ENCODE data around the gene ARL15.

The ARL15 gene

GRCh38 chr5:54273715-54274114 lies 36.7 kb downstream of the ARL15 start:
- Histone ChIP-seq H3K9ac (ENCODE audit: low read depth in 1 of 2, low read length in 2 of 2) (no peak overlapping the region), H3K4me1 (ENCODE audit: control insufficient read depth in 2 of 2, insufficient read depth in 2 of 2, low read length in 2 of 2) (no peaks in the 10 kb centered on the region), H3K27ac (ENCODE audit: low read depth in 2 of 2, low read length in 2 of 2) (no peak overlapping the region), H3K36me3 (ENCODE audit: control insufficient read depth in 2 of 2, insufficient read depth in 2 of 2, low read length in 2 of 2) (no peaks in the 10 kb centered on the region), H3K27me3 (ENCODE audit: control insufficient read depth in 2 of 2, insufficient read depth in 2 of 2, low read length in 2 of 2) (no peaks in the 10 kb centered on the region), H3K9me3 (ENCODE audit: control insufficient read depth in 2 of 2, low read length in 2 of 2) (no peaks in the 10 kb centered on the region), H3K4me3 (ENCODE audit: low read length in 2 of 2) (no peak overlapping the region)

- no peak overlapping the region for H3K27ac ChIP-seq (ENCODE audit: low read depth in 2 of 2, low read length in 2 of 2)
- H3K9ac ChIP-seq (ENCODE audit: low read depth in 1 of 2, low read length in 2 of 2) = no peak overlapping the region
- no peaks in the 10 kb centered on the region for H3K9me3 ChIP-seq (ENCODE audit: control insufficient read depth in 2 of 2, low read length in 2 of 2)
- no peaks in the 10 kb centered on the region for H3K36me3 ChIP-seq (ENCODE audit: control insufficient read depth in 2 of 2, insufficient read depth in 2 of 2, low read length in 2 of 2)
- no peaks in the 10 kb centered on the region for H3K27me3 ChIP-seq (ENCODE audit: control insufficient read depth in 2 of 2, insufficient read depth in 2 of 2, low read length in 2 of 2)
- no peak overlapping the region for H3K4me3 ChIP-seq (ENCODE audit: low read length in 2 of 2)
- H3K4me1 ChIP-seq (ENCODE audit: control insufficient read depth in 2 of 2, insufficient read depth in 2 of 2, low read length in 2 of 2) = no peaks in the 10 kb centered on the region
These were observed 37.6 kb downstream of the ARL15 start for GRCh38 chr5:54272746-54273145.

- Histone ChIP-seq H3K4me3 (ENCODE audit: low read length in 2 of 2) (no peak overlapping the region), H3K27me3 (ENCODE audit: control insufficient read depth in 2 of 2, insufficient read depth in 2 of 2, low read length in 2 of 2) (no peaks in the 10 kb centered on the region), H3K4me1 (ENCODE audit: control insufficient read depth in 2 of 2, insufficient read depth in 2 of 2, low read length in 2 of 2) (no peaks in the 10 kb centered on the region), H3K9me3 (ENCODE audit: control insufficient read depth in 2 of 2, low read length in 2 of 2) (no peaks in the 10 kb centered on the region), H3K9ac (ENCODE audit: low read depth in 1 of 2, low read length in 2 of 2) (no peak overlapping the region), H3K36me3 (ENCODE audit: control insufficient read depth in 2 of 2, insufficient read depth in 2 of 2, low read length in 2 of 2) (no peaks in the 10 kb centered on the region), H3K27ac (ENCODE audit: low read depth in 2 of 2, low read length in 2 of 2) (no peak overlapping the region)
These were observed 40.0 kb downstream of the ARL15 start for GRCh38 chr5:54270326-54270725.

GRCh38 chr5:54264574-54264973 lies 45.8 kb downstream of the ARL15 start:
- H3K9ac ChIP-seq (ENCODE audit: low read depth in 1 of 2, low read length in 2 of 2) = no peak overlapping the region
- no peaks in the 10 kb centered on the region for H3K4me1 ChIP-seq (ENCODE audit: control insufficient read depth in 2 of 2, insufficient read depth in 2 of 2, low read length in 2 of 2)
- no peaks in the 10 kb centered on the region for H3K9me3 ChIP-seq (ENCODE audit: control insufficient read depth in 2 of 2, low read length in 2 of 2)
- H3K36me3 ChIP-seq (ENCODE audit: control insufficient read depth in 2 of 2, insufficient read depth in 2 of 2, low read length in 2 of 2) = no peaks in the 10 kb centered on the region
- H3K4me3 ChIP-seq (ENCODE audit: low read length in 2 of 2) = no peak overlapping the region
- no peak overlapping the region for H3K27ac ChIP-seq (ENCODE audit: low read depth in 2 of 2, low read length in 2 of 2)
- no peaks in the 10 kb centered on the region for H3K27me3 ChIP-seq (ENCODE audit: control insufficient read depth in 2 of 2, insufficient read depth in 2 of 2, low read length in 2 of 2)

- Histone ChIP-seq H3K9me3 (ENCODE audit: control insufficient read depth in 2 of 2, low read length in 2 of 2) (no peaks in the 10 kb centered on the region), H3K9ac (ENCODE audit: low read depth in 1 of 2, low read length in 2 of 2) (no peak overlapping the region), H3K4me1 (ENCODE audit: control insufficient read depth in 2 of 2, insufficient read depth in 2 of 2, low read length in 2 of 2) (no peaks in the 10 kb centered on the region), H3K4me3 (ENCODE audit: low read length in 2 of 2) (no peak overlapping the region), H3K36me3 (ENCODE audit: control insufficient read depth in 2 of 2, insufficient read depth in 2 of 2, low read length in 2 of 2) (no peaks in the 10 kb centered on the region), H3K27me3 (ENCODE audit: control insufficient read depth in 2 of 2, insufficient read depth in 2 of 2, low read length in 2 of 2) (no peaks in the 10 kb centered on the region), H3K27ac (ENCODE audit: low read depth in 2 of 2, low read length in 2 of 2) (no peak overlapping the region)
These were observed 46.9 kb downstream of the ARL15 start for GRCh38 chr5:54263447-54263846.

- no peaks in the 10 kb centered on the region for H3K9me3 ChIP-seq (ENCODE audit: control insufficient read depth in 2 of 2, low read length in 2 of 2)
- H3K4me1 ChIP-seq (ENCODE audit: control insufficient read depth in 2 of 2, insufficient read depth in 2 of 2, low read length in 2 of 2) = no peaks in the 10 kb centered on the region
- H3K27ac ChIP-seq (ENCODE audit: low read depth in 2 of 2, low read length in 2 of 2) = no peak overlapping the region
These were observed 48.8 kb downstream of the ARL15 start for GRCh38 chr5:54261596-54261995.

GRCh38 chr5:54259981-54260380 lies 50.4 kb downstream of the ARL15 start:
- Histone ChIP-seq H3K4me1 (ENCODE audit: control insufficient read depth in 2 of 2, insufficient read depth in 2 of 2, low read length in 2 of 2) (no peaks in the 10 kb centered on the region), H3K27me3 (ENCODE audit: control insufficient read depth in 2 of 2, insufficient read depth in 2 of 2, low read length in 2 of 2) (no peaks in the 10 kb centered on the region), H3K9ac (ENCODE audit: low read depth in 1 of 2, low read length in 2 of 2) (no peak overlapping the region), H3K27ac (ENCODE audit: low read depth in 2 of 2, low read length in 2 of 2) (no peak overlapping the region), H3K9me3 (ENCODE audit: control insufficient read depth in 2 of 2, low read length in 2 of 2) (no peaks in the 10 kb centered on the region), H3K36me3 (ENCODE audit: control insufficient read depth in 2 of 2, insufficient read depth in 2 of 2, low read length in 2 of 2) (no peaks in the 10 kb centered on the region), H3K4me3 (ENCODE audit: low read length in 2 of 2) (no peak overlapping the region)

More at GRCh38 chr5:54261596-54261995, 48.8 kb downstream of the ARL15 start:
- H3K4me3 ChIP-seq (ENCODE audit: low read length in 2 of 2) = no peak overlapping the region
- H3K27me3 ChIP-seq (ENCODE audit: control insufficient read depth in 2 of 2, insufficient read depth in 2 of 2, low read length in 2 of 2) = no peaks in the 10 kb centered on the region
- H3K36me3 ChIP-seq (ENCODE audit: control insufficient read depth in 2 of 2, insufficient read depth in 2 of 2, low read length in 2 of 2) = no peaks in the 10 kb centered on the region
- H3K9ac ChIP-seq (ENCODE audit: low read depth in 1 of 2, low read length in 2 of 2) = no peak overlapping the region

- Histone ChIP-seq H3K9me3 (ENCODE audit: control insufficient read depth in 2 of 2, low read length in 2 of 2) (no peaks in the 10 kb centered on the region), H3K9ac (ENCODE audit: low read depth in 1 of 2, low read length in 2 of 2) (no peak overlapping the region), H3K4me3 (ENCODE audit: low read length in 2 of 2) (no peak overlapping the region), H3K36me3 (ENCODE audit: control insufficient read depth in 2 of 2, insufficient read depth in 2 of 2, low read length in 2 of 2) (no peaks in the 10 kb centered on the region), H3K27ac (ENCODE audit: low read depth in 2 of 2, low read length in 2 of 2) (no peak overlapping the region), H3K4me1 (ENCODE audit: control insufficient read depth in 2 of 2, insufficient read depth in 2 of 2, low read length in 2 of 2) (no peaks in the 10 kb centered on the region), H3K27me3 (ENCODE audit: control insufficient read depth in 2 of 2, insufficient read depth in 2 of 2, low read length in 2 of 2) (no peaks in the 10 kb centered on the region)
These were observed 51.3 kb downstream of the ARL15 start for GRCh38 chr5:54259090-54259489.

- Histone ChIP-seq H3K4me1 (ENCODE audit: control insufficient read depth in 2 of 2, insufficient read depth in 2 of 2, low read length in 2 of 2) (no peaks in the 10 kb centered on the region), H3K36me3 (ENCODE audit: control insufficient read depth in 2 of 2, insufficient read depth in 2 of 2, low read length in 2 of 2) (no peaks in the 10 kb centered on the region), H3K9ac (ENCODE audit: low read depth in 1 of 2, low read length in 2 of 2) (no peak overlapping the region), H3K27ac (ENCODE audit: low read depth in 2 of 2, low read length in 2 of 2) (no peak overlapping the region), H3K27me3 (ENCODE audit: control insufficient read depth in 2 of 2, insufficient read depth in 2 of 2, low read length in 2 of 2) (no peaks in the 10 kb centered on the region), H3K9me3 (ENCODE audit: control insufficient read depth in 2 of 2, low read length in 2 of 2) (no peaks in the 10 kb centered on the region), H3K4me3 (ENCODE audit: low read length in 2 of 2) (no peak overlapping the region)
These were observed 52.8 kb downstream of the ARL15 start for GRCh38 chr5:54257366-54258118.

GRCh38 chr5:54254482-54255198 lies 55.7 kb downstream of the ARL15 start:
- Histone ChIP-seq H3K4me3 (ENCODE audit: low read length in 2 of 2) (no peak overlapping the region), H3K9ac (ENCODE audit: low read depth in 1 of 2, low read length in 2 of 2) (no peak overlapping the region), H3K9me3 (ENCODE audit: control insufficient read depth in 2 of 2, low read length in 2 of 2) (no peaks in the 10 kb centered on the region), H3K27me3 (ENCODE audit: control insufficient read depth in 2 of 2, insufficient read depth in 2 of 2, low read length in 2 of 2) (no peaks in the 10 kb centered on the region), H3K36me3 (ENCODE audit: control insufficient read depth in 2 of 2, insufficient read depth in 2 of 2, low read length in 2 of 2) (no peaks in the 10 kb centered on the region), H3K27ac (ENCODE audit: low read depth in 2 of 2, low read length in 2 of 2) (no peak overlapping the region), H3K4me1 (ENCODE audit: control insufficient read depth in 2 of 2, insufficient read depth in 2 of 2, low read length in 2 of 2) (peaks cover 0 to 9% of the 10 kb centered on the region in 2 donors)
